ENCODE measurements around the gene CD14. TPM values are rescaled to one million over a fixed set of nuclear protein-coding genes. Genes with fewer than 3 reads are reported as not detected.
A peak's percentile ranks its signal among the peaks of the same experiment; 100 is the strongest.

CD14 gene
- total and polyA plus RNA-seq, 3 donors from 2014 or later, result 23.7 to 41.1 (median 40.5) TPM

DNA sequence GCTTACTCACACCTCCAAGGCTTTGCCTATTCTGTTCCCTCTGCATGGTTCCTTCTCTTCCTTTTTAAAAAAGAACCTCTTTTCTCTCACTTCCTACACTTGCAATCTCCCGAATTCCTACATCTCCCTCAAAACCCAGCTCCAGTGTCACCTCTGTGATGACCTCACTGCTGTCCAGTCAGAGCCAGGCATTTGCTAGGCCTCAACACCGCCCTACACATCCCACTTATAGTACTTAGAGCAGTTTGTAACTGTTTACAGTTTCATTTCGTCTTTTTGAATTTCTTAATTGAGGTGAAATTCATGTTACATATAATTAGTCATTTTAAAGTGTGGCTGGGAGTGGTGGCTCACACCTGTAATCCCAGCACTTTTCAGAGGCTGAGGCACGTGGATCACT is 30.8 kb downstream of the CD14 start:
- intact Hi-C loops (cut with DNase I; ENCODE audit: low total_unique reads), result no loop called here

GRCh38 chr5:140600096-140600495 is 32.9 kb downstream of the CD14 start:
- intact Hi-C loops (cut with DNase I; ENCODE audit: low total_unique reads), result no loop called here
- H3K4me1 ChIP-seq, result peaks cover 16% of the 10 kb centered on the region
- H3K27ac ChIP-seq, result no peak overlapping the region
- no peak for TF ChIP-seq POLR2A (IDR thresholded peaks at IDR 0.05)
- no peak for TF ChIP-seq CTCF (IDR thresholded peaks at IDR 0.05)
- no peak overlapping the region for H3K4me3 ChIP-seq
- H3K9me3 ChIP-seq, result no peaks in the 10 kb centered on the region
- no peaks in the 10 kb centered on the region for H3K36me3 ChIP-seq (ENCODE audit: low read depth, missing control alignments)
- DNase-seq, result no peak
- no peaks in the 10 kb centered on the region for H3K27me3 ChIP-seq

More for the DNA sequence above, 30.8 kb downstream of the CD14 start:
- 73 to 82% methylated on average over 4 of the region's 4 CpGs for WGBS, 2 donors
- DNase-seq, result no peak
- Histone ChIP-seq H3K4me3 (no peak overlapping the region), H3K36me3 (ENCODE audit: low read depth, missing control alignments) (no peaks in the 10 kb centered on the region), H3K4me1 (no peaks in the 10 kb centered on the region), H3K9me3 (no peaks in the 10 kb centered on the region), H3K27me3 (no peaks in the 10 kb centered on the region), H3K27ac (no peak overlapping the region)
- no peak for TF ChIP-seq POLR2A (IDR thresholded peaks at IDR 0.05)
- no peak for TF ChIP-seq CTCF (IDR thresholded peaks at IDR 0.05)

DNA sequence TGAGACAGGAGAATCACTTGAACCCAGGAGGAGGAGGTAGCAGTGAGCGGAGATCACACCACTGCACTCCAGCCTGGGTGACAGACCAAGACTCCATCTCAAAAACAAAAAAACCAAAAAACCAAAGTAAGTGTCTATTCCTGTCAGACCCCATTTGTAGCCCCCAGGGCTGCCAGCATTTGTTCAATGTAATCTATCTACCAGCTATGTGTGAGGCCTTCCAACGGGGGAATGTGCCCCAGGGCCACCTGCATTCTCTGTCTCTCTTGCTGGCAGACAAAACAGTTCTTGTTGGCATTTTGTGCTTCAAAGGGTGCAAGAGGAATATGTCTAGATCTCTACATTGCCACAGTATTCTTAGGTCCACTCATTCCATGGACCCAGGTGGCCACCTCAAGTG is 34.1 kb downstream of the CD14 start:
- peaks cover 23% of the 10 kb centered on the region for H3K4me1 ChIP-seq
- no peaks in the 10 kb centered on the region for H3K9me3 ChIP-seq
- no peak overlapping the region for H3K4me3 ChIP-seq
- intact Hi-C loops (cut with DNase I; ENCODE audit: low total_unique reads), result no loop called here
- TF ChIP-seq POLR2A (IDR thresholded peaks at IDR 0.05) (no peak), CTCF (IDR thresholded peaks at IDR 0.05) (no peak)
- H3K27ac ChIP-seq, result no peak overlapping the region
- H3K36me3 ChIP-seq (ENCODE audit: low read depth, missing control alignments), result no peaks in the 10 kb centered on the region
- H3K27me3 ChIP-seq, result no peaks in the 10 kb centered on the region
- no peak for DNase-seq
- WGBS, 2 donors, result 66 to 74% methylated on average over 2 of the region's 2 CpGs

DNA sequence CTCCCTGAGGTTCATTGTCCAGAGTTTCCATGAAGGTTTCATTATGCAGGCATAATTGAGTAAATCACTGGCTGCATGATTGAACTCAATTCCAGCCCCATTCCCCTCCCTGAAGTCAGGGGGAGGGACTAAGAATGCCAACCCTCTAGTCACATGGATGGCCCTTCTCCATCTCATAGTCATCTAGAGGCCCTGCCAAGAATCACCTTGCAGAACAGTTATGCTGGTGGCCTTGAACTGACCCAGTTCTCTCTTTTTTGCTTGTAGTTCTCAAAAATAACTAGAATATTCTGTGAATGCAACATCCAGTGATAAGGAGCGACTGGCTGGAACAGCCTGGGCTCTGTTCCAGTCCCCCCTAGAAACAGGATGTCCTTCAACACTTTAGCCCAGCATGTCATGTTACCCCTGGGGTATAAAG is 36.6 kb downstream of the CD14 start:
- 32 to 33% methylated on average over 1 of the region's 1 CpG for WGBS, 2 donors
- peaks cover 23% of the 10 kb centered on the region for H3K4me1 ChIP-seq
- H3K27ac ChIP-seq, result peak overlapping the region; percentile 66 to 86
- TF ChIP-seq CTCF (IDR thresholded peaks at IDR 0.05), result no peak
- TF ChIP-seq POLR2A (IDR thresholded peaks at IDR 0.05), result no peak
- DNase-seq, result peak; percentile 87
- no peaks in the 10 kb centered on the region for H3K27me3 ChIP-seq
- no peak overlapping the region for H3K4me3 ChIP-seq
- no peaks in the 10 kb centered on the region for H3K9me3 ChIP-seq
- H3K36me3 ChIP-seq (ENCODE audit: low read depth, missing control alignments), result no peaks in the 10 kb centered on the region
- intact Hi-C loops (cut with DNase I; ENCODE audit: low total_unique reads), result no loop called here

DNA sequence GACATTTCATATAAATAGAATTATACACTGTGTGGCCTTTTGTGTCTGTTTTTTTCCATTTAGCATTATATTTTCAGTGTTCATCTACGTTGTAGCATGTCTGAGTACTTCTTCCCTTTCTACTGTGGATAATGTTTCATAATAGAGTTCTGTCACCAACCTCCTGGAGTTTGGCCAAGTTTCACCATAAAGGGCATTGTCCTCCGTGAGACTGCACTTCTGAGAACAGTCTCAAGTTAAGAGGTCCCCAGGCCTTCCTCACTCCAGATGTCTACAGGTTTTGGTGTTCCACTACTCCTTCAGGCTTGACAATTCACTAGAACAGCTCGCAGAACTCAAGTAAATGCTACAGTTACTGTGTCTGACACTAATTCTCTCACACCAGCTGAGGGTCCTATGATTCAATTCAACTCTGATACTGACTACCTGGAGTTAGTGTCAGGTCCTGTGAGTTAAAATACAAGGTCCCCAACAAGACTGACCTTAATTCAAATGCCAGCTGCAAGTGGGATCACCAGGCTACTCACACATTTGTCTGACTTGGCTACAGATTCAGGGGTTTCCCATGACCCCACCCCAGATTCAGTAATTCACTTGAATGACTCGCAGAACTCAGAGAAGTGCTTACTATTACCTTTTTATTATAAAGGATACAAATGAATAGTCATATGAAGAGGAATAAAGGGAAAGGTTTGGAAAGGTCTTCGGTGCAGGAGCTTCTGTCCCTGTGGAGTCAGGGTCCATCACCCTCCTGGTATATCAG is 37.3 kb downstream of the CD14 start:
- H3K9me3 ChIP-seq, result no peaks in the 10 kb centered on the region
- DNase-seq, result peak; percentile 77
- WGBS, 2 donors, result 61 to 67% methylated on average over 5 of the region's 5 CpGs
- intact Hi-C loops (cut with DNase I; ENCODE audit: low total_unique reads), result no loop called here
- no peaks in the 10 kb centered on the region for H3K27me3 ChIP-seq
- H3K27ac ChIP-seq, result peak overlapping the region; percentile 66 to 86
- no peaks in the 10 kb centered on the region for H3K36me3 ChIP-seq (ENCODE audit: low read depth, missing control alignments)
- TF ChIP-seq POLR2A (IDR thresholded peaks at IDR 0.05) (no peak), CTCF (IDR thresholded peaks at IDR 0.05) (no peak)
- H3K4me1 ChIP-seq, result peaks cover 23% of the 10 kb centered on the region
- no peak overlapping the region for H3K4me3 ChIP-seq
